B cell (primary cell): ENCODE results near the gene ZP3. TPM values are rescaled to one million over a fixed set of nuclear protein-coding genes. Genes with fewer than 3 reads are reported as not detected.

ENCODE experiments used
- ATAC-seq: fragments of 200-7000 bp; cut with Tn5 transposase; one replicate; pipeline ENCODE4 v1.10.0; 2021; ENCODE audit warnings: low read depth, mild to moderate bottlenecking, moderate number of reproducible peaks, moderate library complexity
- CTCF ChIA-PET: fragments of 350-600 bp; sonication (Branson Sonifier 250); formaldehyde crosslinking; loops from one replicate; lab custom pipeline; 2021; ENCODE audit warnings: antibody characterized with exemption, inconsistent platforms; lab: Charles Lee
- POLR2A ChIA-PET: fragments of 350-600 bp; sonication (Branson Sonifier 250); formaldehyde crosslinking; loops from one replicate; lab custom pipeline; 2021; ENCODE audit warnings: antibody characterized with exemption; lab: Charles Lee
- DNase-seq: peaks from one replicate; pipeline ENCODE4 v3.0.0; 2013
- H2AFZ ChIP-seq: 2 replicates; pipeline ENCODE4 v1.6.1; 2012; ENCODE audit warnings: mild to moderate bottlenecking, low read depth, low read length; ENCODE audit not compliant: insufficient read depth, poor library complexity, severe bottlenecking
- H3K27ac ChIP-seq, 2 donors: 1 replicate in 1 of 2; 2 replicates in 1 of 2; pipeline ENCODE4 v1.5.1; 2012 to 2013; ENCODE audit warnings: low read length in 2 of 2, mild to moderate bottlenecking in 2 of 2, moderate library complexity in 1 of 2
- H3K27me3 ChIP-seq, 4 experiments: fragments of 200-600 bp in 1 of 4; sonication (generic) in 1 of 4; replicated peaks in 1 of 4; 1 replicate in 2 of 4; 2 replicates in 2 of 4; pipeline versions ENCODE4 v1.6.1 to v1.7.0; 2013 to 2016; ENCODE audit warnings: low read length in 3 of 4, mild to moderate bottlenecking in 2 of 4, mixed read lengths in 1 of 4, moderate library complexity in 1 of 4; ENCODE audit not compliant: insufficient read depth in 4 of 4, control insufficient read depth in 3 of 4; ENCODE audit errors: control extremely low read depth in 1 of 4
- H3K36me3 ChIP-seq, 2 experiments: replicated peaks in 1 of 2; 1 replicate in 1 of 2; 2 replicates in 1 of 2; pipeline versions ENCODE4 v1.6.1 to v1.7.1; 2013; ENCODE audit warnings: low read length in 1 of 2; ENCODE audit not compliant: insufficient read depth in 2 of 2, control insufficient read depth in 1 of 2; ENCODE audit errors: control extremely low read depth in 1 of 2, extremely low read depth in 1 of 2
- H3K4me1 ChIP-seq, 2 donors: fragments of 200-600 bp in 1 of 2; sonication (generic) in 1 of 2; 1 replicate in 1 of 2; 2 replicates in 1 of 2; pipeline versions ENCODE4 v1.5.1 to v1.6.1; 2013 to 2017; ENCODE audit warnings: low read length in 2 of 2; ENCODE audit not compliant: control insufficient read depth in 2 of 2, insufficient read depth in 2 of 2
- H3K4me2 ChIP-seq: replicated peaks from 2 replicates; pipeline ENCODE3; 2012; ENCODE audit warnings: mild to moderate bottlenecking, low read depth, low read length; ENCODE audit not compliant: poor library complexity, severe bottlenecking
- H3K4me3 ChIP-seq, 5 experiments: fragments of 200-600 bp in 1 of 5; sonication (generic) in 1 of 5; 1 replicate in 3 of 5; 2 replicates in 2 of 5; pipeline versions ENCODE4 v1.5.1 to v1.7.0; 2011 to 2016; ENCODE audit warnings: low read length in 4 of 5, mild to moderate bottlenecking in 4 of 5, low read depth in 2 of 5, control low read depth in 1 of 5, moderate library complexity in 1 of 5; ENCODE audit not compliant: insufficient read depth in 1 of 5; ENCODE audit errors: control extremely low read depth in 1 of 5, extremely low read depth in 1 of 5
- H3K79me2 ChIP-seq: fragments of 200-600 bp; sonication (generic); one replicate; pipeline ENCODE4 v1.6.0; 2016; ENCODE audit warnings: low read length; ENCODE audit not compliant: control insufficient read depth, insufficient read depth
- H3K9ac ChIP-seq: fragments of 200-600 bp; sonication (generic); 2 replicates; pipeline ENCODE4 v1.6.1; 2017; ENCODE audit warnings: mild to moderate bottlenecking, low read length, moderate library complexity
- H3K9me3 ChIP-seq, 3 donors: one replicate each; pipeline versions ENCODE4 v1.6.1 to v1.7.1; 2013; ENCODE audit warnings: low read length in 2 of 3; ENCODE audit not compliant: control insufficient read depth in 2 of 3, insufficient read depth in 1 of 3; ENCODE audit errors: control extremely low read depth in 1 of 3
- H4K20me1 ChIP-seq: 2 replicates; pipeline ENCODE4 v1.6.0; 2012; ENCODE audit warnings: mild to moderate bottlenecking, low read length; ENCODE audit not compliant: insufficient read depth, control insufficient read depth, poor library complexity, severe bottlenecking
- H3K27ac Mint-ChIP-seq: one replicate; pipeline ENCODE4 v1.8.0; 2021; ENCODE audit warnings: mixed read lengths
- H3K27me3 Mint-ChIP-seq: one replicate; pipeline ENCODE4 v1.8.0; 2021; ENCODE audit warnings: mixed read lengths
- H3K4me1 Mint-ChIP-seq: one replicate; pipeline ENCODE4 v1.8.0; 2021; ENCODE audit warnings: mixed read lengths
- H3K4me3 Mint-ChIP-seq: one replicate; pipeline ENCODE4 v1.8.0; 2021; ENCODE audit warnings: mixed read lengths
- H3K9me3 Mint-ChIP-seq: one replicate; pipeline ENCODE4 v1.8.0; 2022; ENCODE audit warnings: mixed read lengths; ENCODE audit not compliant: insufficient read depth
- CTCF ChIP-seq: fragments of 200-600 bp; IDR thresholded peaks from one replicate; pipeline ENCODE4 v1.8.0; 2022; ENCODE audit warnings: antibody characterized with exemption, mild to moderate bottlenecking
- EZH2 ChIP-seq: IDR thresholded peaks from 2 replicates; pipeline ENCODE4 v1.6.1; 2012; ENCODE audit warnings: borderline replicate concordance, low read depth, mild to moderate bottlenecking, moderate library complexity, low read length; ENCODE audit not compliant: insufficient read depth, poor library complexity, severe bottlenecking
- WGBS: methylation state at CpG from one replicate; pipeline ENCODE4 v1.1.5; 2013; ENCODE audit warnings: missing lambda C conversion rate; ENCODE audit not compliant: insufficient coverage; 5-methylcytosine and 5-hydroxymethylcytosine counted together
- intact Hi-C: fragments of 100-400 bp; cut with micrococcal nuclease; formaldehyde crosslinking; loops from one replicate; pipeline ENCODE4 v1.10.0; 2022
- polyA plus RNA-seq: library from polyadenylated mRNA; depleted of rRNA; stranded (reverse); fragments of >200 nt; gene quantifications from 2 replicates; pipeline ENCODE4 v1.2.3, GENCODE V29; 2012
- total RNA-seq, 2 donors: library from RNA; stranded (reverse); fragments of 120-200 nt in 1 of 2; gene quantifications; 1 replicate in 1 of 2; 2 replicates in 1 of 2; pipeline versions ENCODE4 v1.2.3 to v1.2.4, GENCODE V29; 2013 to 2022

Gene ZP3
- total and polyA plus RNA-seq, 2 donors (not counting 1 experiment from before 2014, with no cell fraction given) = 0.64 to 4.4 TPM

- Histone ChIP-seq H4K20me1 (no peaks in the 10 kb centered on the region), H3K27me3 (no peaks in the 10 kb centered on the region), H3K4me1 (peaks cover 8 to 21% of the 10 kb centered on the region in 2 donors), H3K4me2 (no peak overlapping the region), H3K79me2 (no peaks in the 10 kb centered on the region), H3K9ac (no peak overlapping the region), H3K27ac (no peak overlapping the region), H3K9me3 (no peaks in the 10 kb centered on the region), H2AFZ (no peak overlapping the region), H3K4me3 (no peak overlapping the region), H3K36me3 (no peaks in the 10 kb centered on the region)
- POLR2A ChIA-PET = no interaction called here
- peaks cover 23% of the 10 kb centered on the region for H3K4me1 Mint-ChIP-seq
- CTCF ChIA-PET = no interaction called here
- no peak overlapping the region for H3K27ac Mint-ChIP-seq
- no peaks in the 10 kb centered on the region for H3K9me3 Mint-ChIP-seq
- DNase-seq = no peak
- no peak for TF ChIP-seq CTCF
- no peak for TF ChIP-seq EZH2
- H3K27me3 Mint-ChIP-seq = no peaks in the 10 kb centered on the region
- intact Hi-C loops = loop anchor here (10.0 kb wide), 1 partner anchor 475 kb away; the partner anchor contains the start of gene POR
- no peak for ATAC-seq
- no peak overlapping the region for H3K4me3 Mint-ChIP-seq
- 98% methylated on average over 13 of the region's 13 CpGs for WGBS
These were observed 34.7 kb upstream of the ZP3 start for GRCh38 chr7:76390092-76390491.

GRCh38 chr7:76392531-76393115, 32.1 kb upstream of the ZP3 start:
- peak overlapping the region; percentile 85 for H3K4me2 ChIP-seq
- ATAC-seq (no peak), DNase-seq (no peak)
- peaks cover 16 to 29% of the 10 kb centered on the region in 2 donors for H3K4me1 ChIP-seq
- Mint-ChIP-seq H3K4me3 (peak overlapping the region; percentile 91), H3K27me3 (no peaks in the 10 kb centered on the region), H3K27ac (peak overlapping the region; percentile 98), H3K9me3 (no peaks in the 10 kb centered on the region), H3K4me1 (peaks cover 27% of the 10 kb centered on the region)
- no peaks in the 10 kb centered on the region for H4K20me1 ChIP-seq
- 23% methylated on average over 10 of the region's 12 CpGs for WGBS
- no peaks in the 10 kb centered on the region for H3K79me2 ChIP-seq
- H3K9ac ChIP-seq = peak overlapping the region; percentile 67
- POLR2A ChIA-PET = interaction anchor here (0.7 to 1.5 kb wide), 3 partner anchors 14 to 34 kb away, joined by 3 to 6 read pairs (median 4); partner anchors contain the start of gene YWHAG
- H3K4me3 ChIP-seq = peak overlapping the region in 4 of 5 experiments; percentile 45 to 80 (median 70)
- CTCF ChIA-PET = interaction anchor here (0.7 kb wide), 1 partner anchor 1546 kb away, joined by 3 read pairs; no protein-coding TSS in a partner anchor
- H3K36me3 ChIP-seq = no peaks in the 10 kb centered on the region
- H3K27me3 ChIP-seq = no peaks in the 10 kb centered on the region
- no peak for TF ChIP-seq CTCF
- no peak for TF ChIP-seq EZH2
- intact Hi-C loops = loop anchor here (1.0 to 10.0 kb wide), 3 partner anchors 33 to 478 kb away; partner anchors contain the start of gene POR
- peak overlapping the region in 1 of 2 donors; percentile 53 for H3K27ac ChIP-seq
- H3K9me3 ChIP-seq = no peaks in the 10 kb centered on the region
- H2AFZ ChIP-seq = peak overlapping the region; percentile 90
